ENCODE measurements around the gene GRID1.
"Not testable (repeated sequence)": the region's sequence is repeated elsewhere in the genome, so short reads cannot be mapped to it uniquely, and the experiment has no call there.

Gene GRID1

GRCh38 chr10:86051586-86051985, 315.0 kb downstream of the GRID1 start:
- Histone ChIP-seq H3K4me3 (no peak overlapping the region), H3K27ac (no peak overlapping the region)

GRCh38 chr10:86049442-86049841, 317.2 kb downstream of the GRID1 start:
- Histone ChIP-seq H3K4me3 (no peak overlapping the region), H3K27ac (no peak overlapping the region)

- no peak overlapping the region for H3K4me3 ChIP-seq
- no peak overlapping the region for H3K27ac ChIP-seq
These were observed 317.6 kb downstream of the GRID1 start for GRCh38 chr10:86048973-86049372.

- H3K27ac ChIP-seq, result no peak overlapping the region
- H3K4me3 ChIP-seq, result no peak overlapping the region
These were observed 318.0 kb downstream of the GRID1 start for GRCh38 chr10:86048571-86048970.

- no peak overlapping the region for H3K4me3 ChIP-seq
- H3K27ac ChIP-seq, result no peak overlapping the region
These were observed 319.0 kb downstream of the GRID1 start for GRCh38 chr10:86047588-86047987.

- H3K27ac ChIP-seq, result no peak overlapping the region
- no peak overlapping the region for H3K4me3 ChIP-seq
These were observed 319.6 kb downstream of the GRID1 start for GRCh38 chr10:86046845-86047460.

- Histone ChIP-seq H3K4me3 (no peak overlapping the region), H3K27ac (no peak overlapping the region)
These were observed 320.7 kb downstream of the GRID1 start for GRCh38 chr10:86045896-86046295.

- Histone ChIP-seq H3K27ac (no peak overlapping the region), H3K4me3 (no peak overlapping the region)
These were observed 322.6 kb downstream of the GRID1 start for GRCh38 chr10:86044029-86044428.

GRCh38 chr10:86043236-86043635, 323.4 kb downstream of the GRID1 start:
- H3K27ac ChIP-seq, result no peak overlapping the region
- H3K4me3 ChIP-seq, result no peak overlapping the region

GRCh38 chr10:86042161-86042560, 324.4 kb downstream of the GRID1 start:
- Histone ChIP-seq H3K4me3 (no peak overlapping the region), H3K27ac (no peak overlapping the region)

- Histone ChIP-seq H3K27ac (no peak overlapping the region), H3K4me3 (no peak overlapping the region)
These were observed 325.5 kb downstream of the GRID1 start for GRCh38 chr10:86041116-86041515.

GRCh38 chr10:86038371-86038770, 328.2 kb downstream of the GRID1 start:
- Histone ChIP-seq H3K27ac (no peak overlapping the region), H3K4me3 (no peak overlapping the region)

GRCh38 chr10:86037096-86037495, 329.5 kb downstream of the GRID1 start:
- H3K27ac ChIP-seq, result no peak overlapping the region
- no peak overlapping the region for H3K4me3 ChIP-seq

GRCh38 chr10:86036544-86036831, 330.1 kb downstream of the GRID1 start:
- no peak overlapping the region for H3K27ac ChIP-seq
- H3K4me3 ChIP-seq, result no peak overlapping the region

- no peak overlapping the region for H3K4me3 ChIP-seq
- no peak overlapping the region for H3K27ac ChIP-seq
These were observed 330.6 kb downstream of the GRID1 start for GRCh38 chr10:86035791-86036543.

- Histone ChIP-seq H3K4me3 (no peak overlapping the region), H3K27ac (no peak overlapping the region)
These were observed 331.9 kb downstream of the GRID1 start for GRCh38 chr10:86034710-86035109.

GRCh38 chr10:86033581-86033980, 333.0 kb downstream of the GRID1 start:
- Histone ChIP-seq H3K27ac (no peak overlapping the region), H3K4me3 (no peak overlapping the region)

GRCh38 chr10:86032087-86032486, 334.5 kb downstream of the GRID1 start:
- H3K4me3 ChIP-seq, H3K27ac ChIP-seq: not testable (repeated sequence)

- H3K4me3 ChIP-seq, result no peak overlapping the region
- no peak overlapping the region for H3K27ac ChIP-seq
These were observed 336.3 kb downstream of the GRID1 start for GRCh38 chr10:86030312-86030711.

- H3K27ac ChIP-seq, result no peak overlapping the region
- H3K4me3 ChIP-seq, result no peak overlapping the region
These were observed 339.2 kb downstream of the GRID1 start for GRCh38 chr10:86027346-86027745.

GRCh38 chr10:86025509-86025908, 341.1 kb downstream of the GRID1 start:
- Histone ChIP-seq H3K4me3 (no peak overlapping the region), H3K27ac (no peak overlapping the region)
